ENCODE measurements around the gene GPBP1. TPM values are rescaled to one million over a fixed set of nuclear protein-coding genes. Genes with fewer than 3 reads are reported as not detected.

GPBP1 gene
- total and polyA plus RNA-seq, 2 experiments from 2014 or later, result 105 to 109 TPM

- TF ChIP-seq ETS1 (IDR thresholded peaks at IDR 0.05), result peak; percentile 19; the same call in 1 of the 2 replicates
These were observed at the start of gene GPBP1 (continued) for GRCh38 chr5:57173319-57174127.

GRCh38 chr5:57128325-57128724 is 45.5 kb upstream of the GPBP1 start:
- Mint-ChIP-seq H3K36me3 (ENCODE audit: low read depth) (no peaks in the 10 kb centered on the region), H3K4me1 (no peaks in the 10 kb centered on the region), H3K4me3 (no peak overlapping the region), H3K9me3 (peaks cover 8% of the 10 kb centered on the region; the same call in 1 of the 3 replicates), H3K27me3 (ENCODE audit: insufficient read depth, low read depth, poor library complexity) (no peaks in the 10 kb centered on the region), H3K27ac (no peak overlapping the region)
- Histone ChIP-seq H3K9me2 (ENCODE audit: insufficient read depth) (no peaks in the 10 kb centered on the region), H3K4me3 (no peak overlapping the region), H3K27ac (ENCODE audit: low read depth) (no peak overlapping the region), H3F3A (replicated peaks; ENCODE audit: low read depth) (no peaks in the 10 kb centered on the region), H3K27me3 (ENCODE audit: insufficient read depth) (no peaks in the 10 kb centered on the region), H3K79me2 (replicated peaks; ENCODE audit: insufficient read depth) (no peaks in the 10 kb centered on the region), H3K36me3 (ENCODE audit: insufficient read depth) (no peaks in the 10 kb centered on the region), H4K20me1 (replicated peaks; ENCODE audit: insufficient read depth) (no peaks in the 10 kb centered on the region), H2AFZ (no peak overlapping the region), H3K4me2 (no peak overlapping the region), H3K4me1 (ENCODE audit: insufficient read depth) (no peaks in the 10 kb centered on the region)
- DNase-seq (ENCODE audit: low spot score), result no peak
- TF ChIP-seq NANOG (IDR thresholded peaks at IDR 0.05; ENCODE audit: borderline replicate concordance), result no peak
- TF ChIP-seq ETS1 (IDR thresholded peaks at IDR 0.05), result no peak
- no peak for TF ChIP-seq STAT1 (IDR thresholded peaks at IDR 0.05; ENCODE audit: unreplicated experiment)
- no peak for TF ChIP-seq EZH2 (IDR thresholded peaks at IDR 0.05; ENCODE audit: low read depth, unreplicated experiment)
- no peak for TF ChIP-seq JUNB (IDR thresholded peaks at IDR 0.05; ENCODE audit: unreplicated experiment)
- no peak for TF ChIP-seq EZH2phosphoT487 (IDR thresholded peaks at IDR 0.05; ENCODE audit: unreplicated experiment)
- no peak for TF ChIP-seq ZNF331 (CRISPR knock-in tag; IDR thresholded peaks at IDR 0.05; ENCODE audit: low read depth)
- TF ChIP-seq ZNF114 (CRISPR knock-in tag; IDR thresholded peaks at IDR 0.05), result no peak
- no peak for TF ChIP-seq CREB1 (CRISPR knock-in tag; IDR thresholded peaks at IDR 0.05; ENCODE audit: low read depth)
- no peak for TF ChIP-seq REST (IDR thresholded peaks at IDR 0.05; ENCODE audit: unreplicated experiment)
- no peak for TF ChIP-seq ZNF462 (CRISPR knock-in tag; IDR thresholded peaks at IDR 0.05)
- no peak for TF ChIP-seq POLR2AphosphoS5 (IDR thresholded peaks at IDR 0.05; ENCODE audit: low read depth)
- no peak for ATAC-seq

Data from GM23338 (cell line).